Activated CD4-positive, alpha-beta T cell treated with anti-CD3 and anti-CD28 coated beads, Interleukin-2, amount 10 ng/mL, durations not matched to agents 24 days and 14 days (primary cell): ENCODE measurements around the gene NT5DC1. TPM values are rescaled to one million over a fixed set of nuclear protein-coding genes. Genes with fewer than 3 reads are reported as not detected.
"Not testable (repeated sequence)": the region's sequence is repeated elsewhere in the genome, so short reads cannot be mapped to it uniquely, and the experiment has no call there.

Experiments used
- DNase-seq: peaks from one replicate; pipeline ENCODE4 v3.0.0; 2022
- H3K27ac Mint-ChIP-seq: one replicate; pipeline ENCODE4 v1.8.0; 2022; ENCODE audit warnings: mild to moderate bottlenecking, mixed read lengths
- H3K27me3 Mint-ChIP-seq: one replicate; pipeline ENCODE4 v1.8.0; 2022; ENCODE audit warnings: mixed read lengths
- H3K36me3 Mint-ChIP-seq: one replicate; pipeline ENCODE4 v1.8.0; 2022; ENCODE audit warnings: low read depth, mild to moderate bottlenecking, mixed read lengths
- H3K4me1 Mint-ChIP-seq: one replicate; pipeline ENCODE4 v1.8.0; 2021; ENCODE audit warnings: mixed read lengths
- H3K4me3 Mint-ChIP-seq: one replicate; pipeline ENCODE4 v1.8.0; 2022; ENCODE audit warnings: mild to moderate bottlenecking, moderate library complexity, mixed read lengths
- H3K9me3 Mint-ChIP-seq: one replicate; pipeline ENCODE4 v1.8.0; 2021; ENCODE audit warnings: mixed read lengths
- intact Hi-C: fragments of 100-400 bp; cut with micrococcal nuclease; formaldehyde crosslinking; loops from one replicate; pipeline ENCODE4 v1.15.1; 2023
- total RNA-seq: library from RNA; stranded (reverse); gene quantifications from 2 replicates; pipeline ENCODE4 v1.2.3, GENCODE V29; 2022

Gene NT5DC1
- total RNA-seq, 1 donor from 2014 or later: 38.9 TPM

DNA sequence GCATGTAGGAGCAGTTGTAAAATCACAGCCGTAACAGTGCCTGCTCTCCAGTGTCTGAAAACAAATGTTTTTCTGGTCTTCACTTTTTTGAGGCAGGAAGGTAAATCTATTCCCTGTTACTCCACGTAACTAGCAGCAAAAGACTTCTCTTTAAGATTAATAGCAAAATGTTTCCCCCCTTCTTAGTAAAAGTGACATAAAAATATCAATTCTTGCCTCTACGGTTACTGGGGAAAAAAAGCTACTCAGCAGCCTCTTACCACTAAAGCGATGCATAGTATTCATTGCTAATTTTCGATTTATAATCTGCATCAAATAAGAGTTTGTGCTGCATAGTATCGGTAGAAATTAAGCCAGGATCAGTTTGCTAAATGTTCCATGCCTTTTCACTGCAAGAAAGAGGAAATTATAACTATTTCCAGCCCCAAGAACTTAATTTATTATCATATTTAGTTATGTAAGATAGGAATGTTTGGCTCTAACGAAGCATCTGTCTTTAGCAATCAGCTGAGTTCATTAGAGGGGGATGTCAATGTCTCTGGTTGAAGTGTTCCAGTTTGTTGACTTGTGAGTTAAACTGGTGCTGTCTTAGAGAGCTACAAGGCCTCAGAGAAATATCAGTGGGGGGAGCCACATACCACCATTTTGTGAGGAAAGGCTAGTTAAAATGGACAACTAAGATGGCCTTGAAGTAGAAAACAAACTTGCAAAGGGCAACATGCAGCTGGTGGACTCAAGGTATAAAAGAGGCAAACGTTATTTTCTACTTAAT is 179.7 kb downstream of the NT5DC1 start:
- H3K4me1 Mint-ChIP-seq: peaks cover 38% of the 10 kb centered on the region
- DNase-seq: peak; percentile 60

DNA sequence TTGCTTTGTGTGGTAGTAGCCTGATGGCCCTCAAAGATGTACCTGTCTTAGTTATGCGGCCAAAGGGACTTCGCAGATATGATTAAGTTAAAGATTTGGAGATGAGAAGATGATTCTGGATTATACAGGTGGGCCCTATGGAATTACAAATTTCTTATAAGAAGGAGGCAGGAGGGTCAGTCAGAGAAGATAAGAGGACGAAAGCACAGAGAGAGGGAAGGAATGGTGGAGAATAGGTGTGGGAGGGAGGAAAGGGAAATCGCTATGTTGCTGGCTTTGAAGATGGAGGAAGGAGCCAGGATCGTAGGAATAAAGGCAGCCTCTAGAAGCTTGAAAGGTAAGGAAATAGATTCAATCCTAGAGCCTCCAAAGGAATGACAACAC is 180.3 kb downstream of the NT5DC1 start:
- Mint-ChIP-seq H3K27ac (no peak overlapping the region), H3K36me3 (peaks cover 32% of the 10 kb centered on the region), H3K27me3 (peaks cover 7% of the 10 kb centered on the region), H3K4me1 (peaks cover 34% of the 10 kb centered on the region), H3K9me3 (no peaks in the 10 kb centered on the region), H3K4me3 (no peak overlapping the region)
- intact Hi-C loops: loop anchor here (5.0 kb wide), 1 partner anchor 181 kb away; the partner anchor contains the start of gene CALHM6
- DNase-seq: no peak

More for the DNA sequence above, 179.7 kb downstream of the NT5DC1 start:
- H3K4me3 Mint-ChIP-seq: peak overlapping the region; percentile 99
- intact Hi-C loops: loop anchor here (5.0 kb wide), 1 partner anchor 182 kb away; the partner anchor contains the start of gene CALHM6
- no peaks in the 10 kb centered on the region for H3K9me3 Mint-ChIP-seq
- peak overlapping the region; percentile 98 for H3K27ac Mint-ChIP-seq
- H3K27me3 Mint-ChIP-seq: peaks cover 6% of the 10 kb centered on the region
- H3K36me3 Mint-ChIP-seq: peaks cover 35% of the 10 kb centered on the region

DNA sequence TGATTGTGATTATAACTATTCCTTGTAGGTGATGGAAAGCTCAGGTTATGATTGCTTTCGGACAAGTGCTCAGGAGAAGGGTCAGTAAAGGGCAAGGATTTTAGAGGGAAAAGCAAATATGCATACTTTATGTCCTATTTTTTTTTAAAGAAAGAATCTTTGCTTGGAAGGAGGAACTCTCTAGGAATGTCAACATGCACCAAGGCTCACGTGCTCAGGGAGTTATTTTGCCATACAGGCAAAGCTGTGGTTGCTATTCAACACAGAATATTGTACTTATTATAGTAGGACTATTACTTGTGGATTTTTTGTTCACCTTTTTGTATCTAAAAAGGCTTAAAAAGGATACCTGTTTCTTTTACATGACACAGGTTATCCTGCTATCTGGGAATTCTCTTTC is 182.0 kb downstream of the NT5DC1 start:
- intact Hi-C loops: loop anchor here (5.0 kb wide), 1 partner anchor 180 kb away; the partner anchor contains the start of gene CALHM6
- DNase-seq: no peak
- no peak overlapping the region for H3K27ac Mint-ChIP-seq
- H3K4me1 Mint-ChIP-seq: peaks cover 24% of the 10 kb centered on the region
- H3K27me3 Mint-ChIP-seq: peaks cover 11% of the 10 kb centered on the region
- H3K4me3 Mint-ChIP-seq: no peak overlapping the region
- H3K36me3 Mint-ChIP-seq: peaks cover 18% of the 10 kb centered on the region
- no peaks in the 10 kb centered on the region for H3K9me3 Mint-ChIP-seq

DNA sequence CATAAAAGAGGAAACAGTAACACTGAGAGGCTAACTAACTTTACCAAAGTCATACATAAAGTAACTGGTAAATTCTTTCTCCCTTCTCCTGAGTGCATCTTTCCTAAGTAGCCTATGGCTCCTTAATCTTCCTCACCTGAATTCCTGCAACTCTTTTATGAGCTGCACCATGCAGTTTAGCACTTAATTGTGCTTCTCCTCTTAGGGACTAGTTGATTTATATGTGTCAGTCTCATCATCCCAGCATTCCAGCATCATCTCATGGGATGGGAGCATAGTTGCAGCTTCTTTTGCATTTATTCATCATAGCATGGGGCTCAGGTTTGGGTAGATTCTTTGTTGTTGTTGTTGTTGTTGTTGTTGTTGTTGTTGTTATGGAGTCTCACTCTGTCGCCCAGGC is 182.5 kb downstream of the NT5DC1 start:
- peaks cover 13% of the 10 kb centered on the region for H3K36me3 Mint-ChIP-seq
- H3K4me1 Mint-ChIP-seq: peaks cover 19% of the 10 kb centered on the region
- no peaks in the 10 kb centered on the region for H3K9me3 Mint-ChIP-seq
- no peak overlapping the region for H3K27ac Mint-ChIP-seq
- intact Hi-C loops: loop anchor here (5.0 kb wide), 1 partner anchor 179 kb away; the partner anchor contains the start of gene CALHM6
- no peak for DNase-seq
- H3K4me3 Mint-ChIP-seq: no peak overlapping the region
- H3K27me3 Mint-ChIP-seq: peaks cover 11% of the 10 kb centered on the region

DNA sequence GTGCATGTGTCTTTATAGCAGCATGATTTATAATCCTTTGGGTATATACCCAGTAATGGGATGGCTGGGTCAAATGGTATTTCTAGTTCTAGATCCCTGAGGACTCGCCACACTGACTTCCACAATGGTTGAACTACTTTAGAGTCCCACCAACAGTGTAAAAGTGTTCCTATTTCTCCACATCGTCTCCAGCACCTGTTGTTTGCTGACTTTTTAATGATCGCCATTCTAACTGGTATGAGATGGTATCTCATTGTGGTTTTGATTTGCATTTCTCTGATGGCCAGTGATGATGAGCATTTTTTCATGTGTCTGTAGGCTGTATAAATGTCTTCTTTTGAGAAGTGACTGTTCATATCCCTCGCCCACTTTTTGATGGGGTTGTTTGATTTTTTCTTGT is 184.3 kb downstream of the NT5DC1 start:
- H3K4me3 Mint-ChIP-seq, H3K36me3 Mint-ChIP-seq: not testable (repeated sequence)

DNA sequence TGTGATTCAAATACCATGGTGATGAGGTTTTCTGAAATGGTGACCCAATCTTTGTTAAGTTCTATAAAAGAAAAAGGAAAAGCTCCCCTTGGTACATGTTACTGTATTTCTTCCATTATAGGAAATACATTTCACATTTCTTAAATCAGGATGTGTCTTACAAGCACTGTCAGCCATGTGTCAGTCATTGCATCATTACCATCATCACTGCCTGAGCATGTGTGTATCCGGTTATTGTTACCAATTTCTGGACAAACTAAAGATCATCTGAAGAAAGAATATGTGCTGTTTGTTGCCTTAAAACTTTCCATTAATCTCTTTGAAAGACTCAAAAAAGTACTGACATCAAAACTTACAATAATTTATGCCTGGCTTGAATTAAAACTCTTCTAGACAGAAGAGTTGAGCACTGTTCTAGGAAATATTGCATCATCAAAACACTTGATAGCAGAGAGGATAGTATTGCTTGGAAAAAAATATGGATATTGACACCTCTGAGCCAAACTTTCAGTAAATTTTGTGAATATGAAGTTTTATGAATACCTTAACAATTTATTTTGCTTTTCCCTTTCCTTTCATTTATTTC is 186.2 kb downstream of the NT5DC1 start:
- no peaks in the 10 kb centered on the region for H3K36me3 Mint-ChIP-seq
- no peaks in the 10 kb centered on the region for H3K9me3 Mint-ChIP-seq
- DNase-seq: no peak
- H3K4me3 Mint-ChIP-seq: no peak overlapping the region
- no peaks in the 10 kb centered on the region for H3K4me1 Mint-ChIP-seq
- H3K27ac Mint-ChIP-seq: no peak overlapping the region
- H3K27me3 Mint-ChIP-seq: peaks cover 12% of the 10 kb centered on the region
- intact Hi-C loops: loop anchor here (1.0 to 5.0 kb wide), 3 partner anchors 155 to 274 kb away; no protein-coding TSS in a partner anchor

More for the DNA sequence above, 184.3 kb downstream of the NT5DC1 start:
- H3K27ac Mint-ChIP-seq, DNase-seq, H3K4me1 Mint-ChIP-seq, H3K9me3 Mint-ChIP-seq: not testable (repeated sequence)
- peaks cover 12% of the 10 kb centered on the region for H3K27me3 Mint-ChIP-seq
- intact Hi-C loops: loop anchor here (5.0 kb wide), 2 partner anchors 157 to 177 kb away; partner anchors contain the start of gene CALHM6

DNA sequence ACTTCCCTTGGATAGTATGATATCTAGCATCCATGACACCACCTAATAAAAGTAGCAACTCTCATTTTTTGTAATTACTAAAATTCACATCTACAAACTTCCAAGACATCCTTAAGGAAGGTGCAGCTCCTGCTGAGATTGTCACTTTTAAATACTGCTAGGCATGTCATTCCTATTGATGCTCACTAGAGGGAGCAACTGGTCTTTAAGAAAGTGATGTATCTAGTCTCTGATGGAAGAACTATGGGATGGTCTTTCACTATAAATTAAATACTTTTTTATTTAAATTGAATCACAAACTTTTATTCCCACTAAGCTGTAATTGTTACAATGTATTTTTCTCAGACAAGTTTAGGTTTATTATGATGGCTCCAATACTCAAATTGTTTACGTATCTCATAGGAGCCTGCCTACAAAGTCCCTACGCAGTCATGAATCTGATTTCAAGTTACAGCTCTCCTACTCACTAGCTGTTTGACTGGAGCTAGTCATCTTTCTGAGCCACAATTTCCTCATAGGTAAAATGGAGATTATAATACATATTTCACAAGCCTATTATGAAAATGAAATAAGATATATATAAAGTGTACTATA is 187.1 kb downstream of the NT5DC1 start:
- Mint-ChIP-seq H3K4me3 (no peak overlapping the region), H3K4me1 (no peaks in the 10 kb centered on the region), H3K9me3 (no peaks in the 10 kb centered on the region), H3K27ac (no peak overlapping the region), H3K27me3 (peaks cover 9% of the 10 kb centered on the region), H3K36me3 (no peaks in the 10 kb centered on the region)
- intact Hi-C loops: loop anchor here (1.0 to 5.0 kb wide), 3 partner anchors 155 to 274 kb away; no protein-coding TSS in a partner anchor
- peak; percentile 63 for DNase-seq

DNA sequence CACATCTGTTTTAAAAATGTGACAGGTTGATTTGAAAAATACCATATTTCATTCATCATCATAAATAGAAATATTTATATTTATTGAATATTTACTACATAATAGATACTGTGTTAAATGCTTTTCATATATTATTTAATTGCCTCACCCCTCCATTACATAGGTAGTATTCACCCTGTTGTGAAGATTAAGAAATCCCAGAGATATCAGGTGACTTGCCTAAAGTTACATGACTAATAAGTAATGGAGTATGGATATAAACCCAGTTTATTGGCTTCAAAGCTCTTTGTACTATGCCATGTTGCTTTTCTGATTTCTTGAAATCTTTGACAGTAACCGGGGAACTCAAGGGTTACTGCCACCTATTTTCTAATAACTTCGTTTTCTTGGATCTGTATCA is 189.2 kb downstream of the NT5DC1 start:
- H3K36me3 Mint-ChIP-seq: no peaks in the 10 kb centered on the region
- no peak overlapping the region for H3K4me3 Mint-ChIP-seq
- no peak overlapping the region for H3K27ac Mint-ChIP-seq
- no peaks in the 10 kb centered on the region for H3K9me3 Mint-ChIP-seq
- DNase-seq: peak; percentile 8
- no peaks in the 10 kb centered on the region for H3K4me1 Mint-ChIP-seq
- intact Hi-C loops: loop anchor here (5.0 kb wide), 1 partner anchor 152 kb away; no protein-coding TSS in a partner anchor
- peaks cover 12% of the 10 kb centered on the region for H3K27me3 Mint-ChIP-seq

DNA sequence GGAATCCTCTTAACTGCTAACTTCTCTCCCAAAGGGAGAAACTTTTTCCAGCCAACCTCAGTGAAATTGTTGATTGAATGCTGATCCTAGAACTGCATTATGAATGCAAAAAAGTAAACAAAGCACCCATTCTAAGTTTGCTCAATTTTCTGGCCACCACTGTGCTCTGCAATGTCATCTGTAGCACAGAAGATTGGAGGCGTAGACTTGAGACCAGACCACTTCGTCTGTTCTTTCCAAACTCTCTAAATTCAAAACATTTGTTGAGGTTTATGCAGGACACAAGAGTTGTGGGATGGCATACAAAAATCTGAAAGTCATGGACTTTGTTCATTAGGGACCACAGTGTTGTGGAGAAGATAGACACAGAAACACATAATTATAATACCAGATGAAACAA is 190.1 kb downstream of the NT5DC1 start:
- no peaks in the 10 kb centered on the region for H3K4me1 Mint-ChIP-seq
- no peak overlapping the region for H3K27ac Mint-ChIP-seq
- peaks cover 12% of the 10 kb centered on the region for H3K27me3 Mint-ChIP-seq
- intact Hi-C loops: no loop called here
- H3K9me3 Mint-ChIP-seq: no peaks in the 10 kb centered on the region
- no peaks in the 10 kb centered on the region for H3K36me3 Mint-ChIP-seq
- no peak overlapping the region for H3K4me3 Mint-ChIP-seq
- peak; percentile 23 for DNase-seq

DNA sequence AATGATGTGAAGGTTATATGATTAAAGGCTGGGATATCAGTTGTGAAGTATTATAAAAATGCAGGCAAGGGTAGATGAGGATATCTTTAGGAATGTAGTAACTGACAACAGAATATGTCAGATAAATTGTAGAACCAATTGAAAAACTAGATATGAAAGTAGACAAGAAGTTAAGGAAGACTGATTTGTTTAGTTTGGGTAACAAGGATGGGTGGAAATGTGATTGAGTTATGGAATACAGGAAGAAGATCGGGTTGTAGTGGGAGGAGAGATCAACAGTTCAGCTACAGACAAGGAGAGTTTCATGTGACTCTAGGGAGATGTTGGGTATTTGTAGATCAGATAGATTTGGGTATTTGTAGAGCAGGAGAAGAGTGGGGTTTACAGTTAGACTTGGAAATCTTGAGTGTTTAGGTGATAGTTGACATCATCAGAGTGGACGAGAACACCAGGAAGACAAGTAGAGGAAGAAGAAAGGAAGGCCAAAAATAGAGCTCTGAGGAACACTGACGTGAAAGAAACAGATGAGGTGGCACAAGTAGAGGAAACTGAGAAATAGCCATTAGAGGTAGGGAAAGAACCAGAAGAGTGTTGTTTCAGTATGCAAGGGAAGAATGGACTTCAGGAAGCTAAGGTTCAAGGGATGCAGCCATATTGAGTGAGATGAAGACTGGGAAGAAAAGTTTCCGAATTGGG is 191.2 kb downstream of the NT5DC1 start:
- H3K36me3 Mint-ChIP-seq: no peaks in the 10 kb centered on the region
- no peak overlapping the region for H3K4me3 Mint-ChIP-seq
- H3K27ac Mint-ChIP-seq: no peak overlapping the region
- H3K4me1 Mint-ChIP-seq: no peaks in the 10 kb centered on the region
- H3K27me3 Mint-ChIP-seq: peaks cover 14% of the 10 kb centered on the region
- intact Hi-C loops: no loop called here
- H3K9me3 Mint-ChIP-seq: no peaks in the 10 kb centered on the region
- DNase-seq: no peak

DNA sequence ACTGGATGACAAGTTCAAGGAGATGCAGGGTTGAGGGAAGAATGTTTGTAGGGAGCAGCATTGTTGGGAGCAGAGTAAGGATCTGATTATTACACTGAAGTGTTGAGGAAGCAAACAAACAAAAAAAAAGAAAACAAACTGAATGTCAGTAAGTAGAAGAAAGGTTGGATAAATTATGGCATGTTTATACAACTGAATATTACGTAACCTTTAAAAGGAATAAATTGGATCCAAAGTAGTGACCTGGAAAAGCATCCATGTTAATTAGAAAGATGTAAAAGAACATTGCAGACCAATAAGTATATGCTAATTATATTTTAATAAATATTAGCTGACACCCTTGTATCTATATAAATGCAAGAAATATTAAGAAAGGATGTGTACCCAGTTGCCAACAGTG is 191.9 kb downstream of the NT5DC1 start:
- H3K27me3 Mint-ChIP-seq: peaks cover 13% of the 10 kb centered on the region
- H3K4me1 Mint-ChIP-seq: no peaks in the 10 kb centered on the region
- H3K4me3 Mint-ChIP-seq: no peak overlapping the region
- intact Hi-C loops: no loop called here
- H3K27ac Mint-ChIP-seq: no peak overlapping the region
- H3K36me3 Mint-ChIP-seq: no peaks in the 10 kb centered on the region
- no peak for DNase-seq
- H3K9me3 Mint-ChIP-seq: no peaks in the 10 kb centered on the region

DNA sequence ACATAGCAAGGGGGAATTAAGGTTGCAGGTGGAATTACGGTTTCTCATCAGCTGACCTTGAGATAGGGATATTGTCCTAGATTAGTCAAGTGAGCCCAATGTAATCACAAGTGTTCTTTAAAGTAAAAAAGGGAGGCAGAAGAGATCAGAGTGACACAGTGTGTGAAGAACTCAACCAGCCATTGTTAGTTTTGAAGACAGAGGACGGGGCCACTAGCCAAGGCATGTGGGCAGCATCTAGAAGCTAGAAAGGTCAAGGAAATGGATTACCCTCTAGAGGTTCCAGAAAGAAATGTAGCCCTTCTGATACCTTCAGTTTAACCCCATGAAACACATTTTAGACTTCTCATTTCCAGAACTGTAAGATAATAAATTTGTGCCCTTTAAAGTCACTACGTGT is 197.6 kb downstream of the NT5DC1 start:
- H3K27ac Mint-ChIP-seq: no peak overlapping the region
- intact Hi-C loops: no loop called here
- no peaks in the 10 kb centered on the region for H3K4me1 Mint-ChIP-seq
- peaks cover 15% of the 10 kb centered on the region for H3K27me3 Mint-ChIP-seq
- H3K4me3 Mint-ChIP-seq: no peak overlapping the region
- H3K36me3 Mint-ChIP-seq: no peaks in the 10 kb centered on the region
- peaks cover 3% of the 10 kb centered on the region for H3K9me3 Mint-ChIP-seq
- DNase-seq: peak; percentile 18

DNA sequence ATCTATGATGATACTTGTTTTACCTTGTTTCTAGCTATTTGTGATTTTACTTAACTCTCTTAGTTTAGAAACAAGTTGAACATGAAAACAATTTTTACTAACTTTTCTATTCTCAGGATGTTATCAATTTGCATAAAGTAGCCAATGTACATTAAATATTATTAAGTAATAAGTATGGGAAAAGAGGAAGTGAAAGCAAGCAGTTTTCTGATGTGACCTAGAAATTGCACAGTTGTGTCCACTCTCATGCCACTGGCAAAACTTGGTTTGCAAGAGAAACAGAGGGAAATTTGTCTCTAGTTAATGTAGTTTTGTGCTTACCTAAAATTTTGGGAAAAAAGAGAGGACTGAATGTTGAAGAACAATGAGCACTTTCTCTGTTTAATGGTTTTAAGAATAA is 198.3 kb downstream of the NT5DC1 start:
- Mint-ChIP-seq H3K4me3 (no peak overlapping the region), H3K9me3 (peaks cover 3% of the 10 kb centered on the region), H3K27ac (no peak overlapping the region), H3K27me3 (peaks cover 17% of the 10 kb centered on the region), H3K36me3 (no peaks in the 10 kb centered on the region), H3K4me1 (no peaks in the 10 kb centered on the region)
- no peak for DNase-seq
- intact Hi-C loops: no loop called here
